ENCODE data around the gene SHH. TPM values are rescaled to one million over a fixed set of nuclear protein-coding genes. Genes with fewer than 3 reads are reported as not detected.

Gene SHH
- total RNA-seq, 1 donor from 2014 or later: 0.26 TPM

DNA sequence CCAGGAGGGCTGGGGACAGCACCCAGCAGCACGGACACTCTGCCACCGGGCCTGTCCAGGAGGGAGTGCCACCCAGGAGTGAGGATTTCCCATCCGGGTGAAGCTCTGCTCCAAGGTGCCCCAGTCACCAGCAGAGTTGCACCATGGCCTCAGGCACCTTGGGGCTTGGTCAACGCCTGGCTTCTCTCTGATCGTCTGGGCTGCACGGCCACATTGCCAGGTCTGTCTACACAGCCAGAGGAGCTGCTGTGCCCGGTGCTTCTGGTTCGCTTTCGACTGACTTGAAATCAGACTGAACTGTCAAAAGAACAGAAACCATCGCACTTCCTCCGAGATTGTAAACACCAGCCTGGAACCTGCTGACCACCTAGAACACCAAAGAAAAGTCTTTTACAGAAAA, 12.0 kb downstream of the SHH start:
- no peak overlapping the region for H3K27ac Mint-ChIP-seq (ENCODE audit: unreplicated experiment)
- H3K4me1 Mint-ChIP-seq (ENCODE audit: unreplicated experiment): peaks cover 13% of the 10 kb centered on the region
- H3K27me3 Mint-ChIP-seq (ENCODE audit: unreplicated experiment): peaks cover 20% of the 10 kb centered on the region
- H3K36me3 Mint-ChIP-seq (ENCODE audit: low read depth, unreplicated experiment): no peaks in the 10 kb centered on the region
- TF ChIP-seq CTCF (IDR thresholded peaks at IDR 0.05; ENCODE audit: unreplicated experiment): no peak
- H3K4me3 Mint-ChIP-seq (ENCODE audit: unreplicated experiment): no peak overlapping the region
- no peak for DNase-seq (ENCODE audit: low spot score)
- H3K9me3 Mint-ChIP-seq (ENCODE audit: unreplicated experiment): no peaks in the 10 kb centered on the region

DNA sequence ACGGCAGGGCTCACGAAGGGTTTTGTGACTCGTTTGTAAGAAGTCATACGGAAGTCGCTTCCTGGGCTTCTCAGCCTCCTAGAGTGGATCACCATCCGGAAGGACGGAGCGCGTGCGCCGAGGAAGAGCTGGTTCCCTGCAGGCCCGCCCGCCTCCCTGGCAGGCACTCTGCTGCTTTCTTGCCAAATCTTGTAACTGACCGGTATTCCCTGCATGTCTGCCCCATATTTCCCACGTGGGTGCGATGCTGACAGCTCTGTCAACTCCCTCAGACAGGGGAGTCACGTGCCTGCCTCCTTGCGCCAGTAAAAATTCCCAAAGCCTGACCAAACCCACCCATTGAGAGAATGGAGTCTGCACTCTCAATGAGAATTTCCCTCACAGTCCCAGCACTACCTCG, 12.7 kb downstream of the SHH start:
- no peak overlapping the region for H3K4me3 Mint-ChIP-seq (ENCODE audit: unreplicated experiment)
- peaks cover 13% of the 10 kb centered on the region for H3K4me1 Mint-ChIP-seq (ENCODE audit: unreplicated experiment)
- H3K27ac Mint-ChIP-seq (ENCODE audit: unreplicated experiment): no peak overlapping the region
- no peaks in the 10 kb centered on the region for H3K36me3 Mint-ChIP-seq (ENCODE audit: low read depth, unreplicated experiment)
- TF ChIP-seq CTCF (IDR thresholded peaks at IDR 0.05; ENCODE audit: unreplicated experiment): no peak
- no peak for DNase-seq (ENCODE audit: low spot score)
- peaks cover 20% of the 10 kb centered on the region for H3K27me3 Mint-ChIP-seq (ENCODE audit: unreplicated experiment)
- no peaks in the 10 kb centered on the region for H3K9me3 Mint-ChIP-seq (ENCODE audit: unreplicated experiment)

- no peaks in the 10 kb centered on the region for H3K9me3 Mint-ChIP-seq (ENCODE audit: unreplicated experiment)
- peaks cover 13% of the 10 kb centered on the region for H3K4me1 Mint-ChIP-seq (ENCODE audit: unreplicated experiment)
- TF ChIP-seq CTCF (IDR thresholded peaks at IDR 0.05; ENCODE audit: unreplicated experiment): no peak
- no peak overlapping the region for H3K4me3 Mint-ChIP-seq (ENCODE audit: unreplicated experiment)
- no peak for DNase-seq (ENCODE audit: low spot score)
- H3K27me3 Mint-ChIP-seq (ENCODE audit: unreplicated experiment): peaks cover 20% of the 10 kb centered on the region
- H3K36me3 Mint-ChIP-seq (ENCODE audit: low read depth, unreplicated experiment): no peaks in the 10 kb centered on the region
- H3K27ac Mint-ChIP-seq (ENCODE audit: unreplicated experiment): no peak overlapping the region
These were observed 13.4 kb downstream of the SHH start for GRCh38 chr7:155798673-155799439.

DNA sequence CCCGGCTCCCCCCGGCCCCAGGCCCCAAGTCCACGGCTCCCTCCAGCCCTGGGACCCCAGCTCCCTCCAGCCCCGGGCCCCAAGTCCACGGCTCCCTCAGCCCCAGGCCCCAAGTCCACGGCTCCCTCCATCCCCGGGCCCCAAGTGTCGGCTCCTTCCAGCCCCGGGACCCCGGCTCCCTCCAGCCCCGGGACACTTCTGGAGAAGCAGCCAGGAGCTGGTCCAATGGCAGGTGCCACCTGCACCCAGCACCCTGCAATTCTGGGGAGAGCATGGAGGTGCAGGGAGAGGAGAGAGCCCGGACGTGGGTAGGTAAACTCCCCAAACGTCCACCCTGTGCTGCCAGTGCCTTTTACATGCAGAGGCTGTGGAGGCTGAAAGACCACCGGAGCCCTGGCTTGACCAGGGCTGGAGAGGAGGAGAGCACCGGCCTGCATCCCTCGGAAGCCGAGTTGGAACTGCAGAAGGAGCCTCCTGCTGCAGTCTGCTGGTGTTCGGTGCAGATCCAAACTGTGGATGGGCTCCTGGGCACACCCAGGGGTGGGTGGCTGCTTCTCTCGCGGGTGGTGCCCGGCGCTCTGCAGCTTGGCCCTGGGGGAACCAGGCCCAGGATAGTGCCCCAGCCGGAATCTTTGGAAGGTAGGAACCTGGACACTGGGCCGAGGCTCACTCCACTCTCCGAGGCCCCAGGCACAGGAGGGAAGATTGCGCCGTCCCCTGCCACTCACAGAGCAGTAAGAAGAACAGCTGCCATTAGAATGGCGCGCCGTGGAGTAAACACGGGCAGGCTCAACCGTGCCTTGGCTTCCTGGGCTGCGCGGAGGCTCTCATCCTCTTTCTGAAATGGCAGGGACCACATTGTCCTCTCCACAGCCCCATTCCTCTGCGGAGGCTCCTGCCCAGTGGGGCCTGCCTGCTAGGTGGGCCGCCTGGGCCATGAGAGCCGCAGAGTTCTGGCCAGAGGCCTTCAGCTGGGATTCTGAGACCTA, 14.7 kb downstream of the SHH start:
- TF ChIP-seq CTCF (IDR thresholded peaks at IDR 0.05; ENCODE audit: unreplicated experiment): no peak
- no peak overlapping the region for H3K27ac Mint-ChIP-seq (ENCODE audit: unreplicated experiment)
- H3K9me3 Mint-ChIP-seq (ENCODE audit: unreplicated experiment): no peaks in the 10 kb centered on the region
- peaks cover 11% of the 10 kb centered on the region for H3K4me1 Mint-ChIP-seq (ENCODE audit: unreplicated experiment)
- H3K36me3 Mint-ChIP-seq (ENCODE audit: low read depth, unreplicated experiment): no peaks in the 10 kb centered on the region
- H3K4me3 Mint-ChIP-seq (ENCODE audit: unreplicated experiment): no peak overlapping the region
- H3K27me3 Mint-ChIP-seq (ENCODE audit: unreplicated experiment): peaks cover 19% of the 10 kb centered on the region
- DNase-seq (ENCODE audit: low spot score): no peak

All from endothelial cell (in vitro differentiated cells).